Measurements from ENCODE around the gene SRMS.

DNA sequence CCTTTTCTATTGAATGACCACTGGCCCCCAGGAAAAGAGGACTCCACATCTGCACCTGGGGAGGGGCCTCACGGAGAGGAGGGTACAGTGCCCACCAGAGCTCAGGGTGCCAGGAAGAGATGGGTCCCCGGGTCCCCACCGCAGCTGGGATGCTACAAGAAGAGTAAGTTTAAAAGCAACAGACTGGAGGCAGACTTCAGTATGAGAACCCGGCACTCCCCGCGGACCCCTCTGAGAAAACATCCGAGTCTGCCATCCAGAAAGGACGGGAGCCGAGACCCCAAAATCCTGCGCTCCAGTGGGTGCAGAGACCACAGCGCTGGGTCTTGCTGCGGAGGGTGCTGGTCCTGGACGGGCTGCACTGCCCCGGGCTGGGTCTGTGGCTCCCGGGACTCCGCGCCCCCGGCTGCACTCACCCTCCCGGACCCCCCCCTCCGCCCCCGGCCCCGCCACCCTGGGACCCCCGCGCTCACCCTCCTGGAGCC lies 26.1 kb upstream of the SRMS start:
- TF ChIP-seq, protein P1, sequence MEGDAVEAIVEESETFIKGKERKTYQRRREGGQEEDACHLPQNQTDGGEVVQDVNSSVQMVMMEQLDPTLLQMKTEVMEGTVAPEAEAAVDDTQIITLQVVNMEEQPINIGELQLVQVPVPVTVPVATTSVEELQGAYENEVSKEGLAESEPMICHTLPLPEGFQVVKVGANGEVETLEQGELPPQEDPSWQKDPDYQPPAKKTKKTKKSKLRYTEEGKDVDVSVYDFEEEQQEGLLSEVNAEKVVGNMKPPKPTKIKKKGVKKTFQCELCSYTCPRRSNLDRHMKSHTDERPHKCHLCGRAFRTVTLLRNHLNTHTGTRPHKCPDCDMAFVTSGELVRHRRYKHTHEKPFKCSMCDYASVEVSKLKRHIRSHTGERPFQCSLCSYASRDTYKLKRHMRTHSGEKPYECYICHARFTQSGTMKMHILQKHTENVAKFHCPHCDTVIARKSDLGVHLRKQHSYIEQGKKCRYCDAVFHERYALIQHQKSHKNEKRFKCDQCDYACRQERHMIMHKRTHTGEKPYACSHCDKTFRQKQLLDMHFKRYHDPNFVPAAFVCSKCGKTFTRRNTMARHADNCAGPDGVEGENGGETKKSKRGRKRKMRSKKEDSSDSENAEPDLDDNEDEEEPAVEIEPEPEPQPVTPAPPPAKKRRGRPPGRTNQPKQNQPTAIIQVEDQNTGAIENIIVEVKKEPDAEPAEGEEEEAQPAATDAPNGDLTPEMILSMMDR (IDR thresholded peaks at IDR 0.05): no peak
- TF ChIP-seq POLR2A (IDR thresholded peaks at IDR 0.05): no peak
